ENCODE measurements around the gene SRP68. TPM values are rescaled to one million over a fixed set of nuclear protein-coding genes. Genes with fewer than 3 reads are reported as not detected.

SRP68 gene
- polyA plus RNA-seq, 2 of the 4 experiments (the other 2 are of a cell fraction): 121 to 139 TPM

- ATAC-seq: peak; percentile 86 to 96
- H3K4me2 ChIP-seq: no peak overlapping the region
- TF ChIP-seq HDAC2 (IDR thresholded peaks at IDR 0.05) (no peak), TP53 (CRISPR knock-in tag; IDR thresholded peaks at IDR 0.05) (no peak), ZFP36 (IDR thresholded peaks at IDR 0.05; ENCODE audit: borderline replicate concordance, partially characterized antibody) (peak; percentile 50), SREBF2 (IDR thresholded peaks at IDR 0.05) (no peak), MAZ (IDR thresholded peaks at IDR 0.05; ENCODE audit: borderline replicate concordance, low read depth, low read length) (no peak), USF2 (IDR thresholded peaks at IDR 0.05) (no peak), CBX8 (IDR thresholded peaks at IDR 0.05) (no peak), RFX5 (IDR thresholded peaks at IDR 0.05) (no peak), HOXB5 (CRISPR knock-in tag; IDR thresholded peaks at IDR 0.05) (no peak), ZNF302 (CRISPR knock-in tag; IDR thresholded peaks at IDR 0.05) (no peak), MAX (IDR thresholded peaks at IDR 0.05) (no peak), POLR2A (IDR thresholded peaks at IDR 0.05; ENCODE audit: low read length) (no peak), JUNB (IDR thresholded peaks at IDR 0.05) (no peak), CEBPB (IDR thresholded peaks at IDR 0.05) (no peak), HOXB13 (CRISPR knock-in tag; IDR thresholded peaks at IDR 0.05; ENCODE audit: low read depth) (no peak), KDM5A (IDR thresholded peaks at IDR 0.05) (no peak), HMGXB4 (CRISPR knock-in tag; IDR thresholded peaks at IDR 0.05; ENCODE audit: borderline replicate concordance) (no peak), NR3C1 (IDR thresholded peaks at IDR 0.05) (no peak), KDM1A (IDR thresholded peaks at IDR 0.05; ENCODE audit: low read depth) (peak; percentile 42; the same call in 1 of the 2 replicates), FOSB (CRISPR knock-in tag; IDR thresholded peaks at IDR 0.05) (no peak), RCOR1 (IDR thresholded peaks at IDR 0.05; ENCODE audit: low read depth, low read length) (no peak), HEYL (CRISPR knock-in tag; IDR thresholded peaks at IDR 0.05) (no peak), RAD21 (conservative IDR thresholded peaks at IDR 0.05 in 1 of 2, IDR thresholded peaks at IDR 0.05 in 1 of 2) (peak; percentile 88 to 90), POLR2AphosphoS2 (conservative IDR thresholded peaks at IDR 0.05; ENCODE audit: low read length) (no peak), SMC3 (IDR thresholded peaks at IDR 0.05) (peak; percentile 78), JUN (IDR thresholded peaks at IDR 0.05) (no peak), MAFK (IDR thresholded peaks at IDR 0.05; ENCODE audit: partially characterized antibody) (no peak), BHLHE40 (IDR thresholded peaks at IDR 0.05; ENCODE audit: low read depth, low read length) (no peak), TFCP2L1 (CRISPR knock-in tag; IDR thresholded peaks at IDR 0.05) (no peak), ZSCAN20 (CRISPR knock-in tag; IDR thresholded peaks at IDR 0.05) (no peak), HOXA7 (CRISPR knock-in tag; IDR thresholded peaks at IDR 0.05) (no peak)
- TF ChIP-seq, protein P1, sequence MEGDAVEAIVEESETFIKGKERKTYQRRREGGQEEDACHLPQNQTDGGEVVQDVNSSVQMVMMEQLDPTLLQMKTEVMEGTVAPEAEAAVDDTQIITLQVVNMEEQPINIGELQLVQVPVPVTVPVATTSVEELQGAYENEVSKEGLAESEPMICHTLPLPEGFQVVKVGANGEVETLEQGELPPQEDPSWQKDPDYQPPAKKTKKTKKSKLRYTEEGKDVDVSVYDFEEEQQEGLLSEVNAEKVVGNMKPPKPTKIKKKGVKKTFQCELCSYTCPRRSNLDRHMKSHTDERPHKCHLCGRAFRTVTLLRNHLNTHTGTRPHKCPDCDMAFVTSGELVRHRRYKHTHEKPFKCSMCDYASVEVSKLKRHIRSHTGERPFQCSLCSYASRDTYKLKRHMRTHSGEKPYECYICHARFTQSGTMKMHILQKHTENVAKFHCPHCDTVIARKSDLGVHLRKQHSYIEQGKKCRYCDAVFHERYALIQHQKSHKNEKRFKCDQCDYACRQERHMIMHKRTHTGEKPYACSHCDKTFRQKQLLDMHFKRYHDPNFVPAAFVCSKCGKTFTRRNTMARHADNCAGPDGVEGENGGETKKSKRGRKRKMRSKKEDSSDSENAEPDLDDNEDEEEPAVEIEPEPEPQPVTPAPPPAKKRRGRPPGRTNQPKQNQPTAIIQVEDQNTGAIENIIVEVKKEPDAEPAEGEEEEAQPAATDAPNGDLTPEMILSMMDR (IDR thresholded peaks at IDR 0.05): peak; percentile 97
- TF ChIP-seq, protein P2, sequence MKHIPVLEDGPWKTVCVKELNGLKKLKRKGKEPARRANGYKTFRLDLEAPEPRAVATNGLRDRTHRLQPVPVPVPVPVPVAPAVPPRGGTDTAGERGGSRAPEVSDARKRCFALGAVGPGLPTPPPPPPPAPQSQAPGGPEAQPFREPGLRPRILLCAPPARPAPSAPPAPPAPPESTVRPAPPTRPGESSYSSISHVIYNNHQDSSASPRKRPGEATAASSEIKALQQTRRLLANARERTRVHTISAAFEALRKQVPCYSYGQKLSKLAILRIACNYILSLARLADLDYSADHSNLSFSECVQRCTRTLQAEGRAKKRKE (CRISPR knock-in tag; IDR thresholded peaks at IDR 0.05; ENCODE audit: low read depth): no peak
- TF ChIP-seq, protein P3, sequence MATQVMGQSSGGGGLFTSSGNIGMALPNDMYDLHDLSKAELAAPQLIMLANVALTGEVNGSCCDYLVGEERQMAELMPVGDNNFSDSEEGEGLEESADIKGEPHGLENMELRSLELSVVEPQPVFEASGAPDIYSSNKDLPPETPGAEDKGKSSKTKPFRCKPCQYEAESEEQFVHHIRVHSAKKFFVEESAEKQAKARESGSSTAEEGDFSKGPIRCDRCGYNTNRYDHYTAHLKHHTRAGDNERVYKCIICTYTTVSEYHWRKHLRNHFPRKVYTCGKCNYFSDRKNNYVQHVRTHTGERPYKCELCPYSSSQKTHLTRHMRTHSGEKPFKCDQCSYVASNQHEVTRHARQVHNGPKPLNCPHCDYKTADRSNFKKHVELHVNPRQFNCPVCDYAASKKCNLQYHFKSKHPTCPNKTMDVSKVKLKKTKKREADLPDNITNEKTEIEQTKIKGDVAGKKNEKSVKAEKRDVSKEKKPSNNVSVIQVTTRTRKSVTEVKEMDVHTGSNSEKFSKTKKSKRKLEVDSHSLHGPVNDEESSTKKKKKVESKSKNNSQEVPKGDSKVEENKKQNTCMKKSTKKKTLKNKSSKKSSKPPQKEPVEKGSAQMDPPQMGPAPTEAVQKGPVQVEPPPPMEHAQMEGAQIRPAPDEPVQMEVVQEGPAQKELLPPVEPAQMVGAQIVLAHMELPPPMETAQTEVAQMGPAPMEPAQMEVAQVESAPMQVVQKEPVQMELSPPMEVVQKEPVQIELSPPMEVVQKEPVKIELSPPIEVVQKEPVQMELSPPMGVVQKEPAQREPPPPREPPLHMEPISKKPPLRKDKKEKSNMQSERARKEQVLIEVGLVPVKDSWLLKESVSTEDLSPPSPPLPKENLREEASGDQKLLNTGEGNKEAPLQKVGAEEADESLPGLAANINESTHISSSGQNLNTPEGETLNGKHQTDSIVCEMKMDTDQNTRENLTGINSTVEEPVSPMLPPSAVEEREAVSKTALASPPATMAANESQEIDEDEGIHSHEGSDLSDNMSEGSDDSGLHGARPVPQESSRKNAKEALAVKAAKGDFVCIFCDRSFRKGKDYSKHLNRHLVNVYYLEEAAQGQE (IDR thresholded peaks at IDR 0.05): no peak
These were observed 58.0 kb downstream of the SRP68 start for GRCh38 chr17:76014100-76014924.

More at GRCh38 chr17:76014100-76014924, 58.0 kb downstream of the SRP68 start:
- DNase-seq (ENCODE audit: low read depth in 1 of 2, low spot score in 1 of 2) (peak; percentile 76 to 87), FAIRE-seq (no peak)
- peak overlapping the region in 1 of 2 experiments; percentile 26; a peak in 1 of 6 replicates for H3K27ac ChIP-seq
- no peaks in the 10 kb centered on the region for H3K9me3 ChIP-seq
- WGBS (ENCODE audit: missing lambda C conversion rate): 51% methylated on average over 19 of the region's 19 CpGs
- H3K4me1 ChIP-seq: no peaks in the 10 kb centered on the region
- H3K4me3 ChIP-seq: no peak overlapping the region
- POLR2A ChIA-PET: no interaction called here
- CTCF ChIA-PET: interaction anchor here (0.5 to 20.5 kb wide), 78 partner anchors 8 to 755 kb away, joined by 3 to 408 read pairs (median 4); partner anchors contain the start of genes AANAT, CDK3, EVPL and EXOC7

Data from A549 (cell line).